K562 (cell line): ENCODE measurements around the gene CRAT.

ENCODE experiments used
- SIN3A ChIP-seq, 2 experiments: fragments of 150-350 bp in 1 of 2; IDR thresholded peaks; 2 replicates each; pipeline ENCODE4 v1.6.1; 2011 to 2016; ENCODE audit warnings: borderline replicate concordance in 2 of 2, low read depth in 2 of 2, low read length in 2 of 2, mild to moderate bottlenecking in 2 of 2, moderate library complexity in 2 of 2; ENCODE audit not compliant: control insufficient read depth in 1 of 2
- SMARCC2 ChIP-seq: fragments of 450-650 bp; IDR thresholded peaks from 2 replicates; pipeline ENCODE4 v1.6.1; 2017; ENCODE audit warnings: antibody characterized with exemption, moderate library complexity, mild to moderate bottlenecking, low read depth
- SREBF2 ChIP-seq: sonication (generic); formaldehyde crosslinking; IDR thresholded peaks from 2 replicates; pipeline ENCODE4 v1.4.0; 2020; ENCODE audit warnings: mild to moderate bottlenecking, missing genetic modification reagents
- TBL1XR1 ChIP-seq, 2 experiments: IDR thresholded peaks; 2 replicates each; pipeline ENCODE4 v1.6.1; 2012; ENCODE audit warnings: improper control_type of control experiment in 2 of 2, low read length in 2 of 2, mild to moderate bottlenecking in 1 of 2

DNA sequence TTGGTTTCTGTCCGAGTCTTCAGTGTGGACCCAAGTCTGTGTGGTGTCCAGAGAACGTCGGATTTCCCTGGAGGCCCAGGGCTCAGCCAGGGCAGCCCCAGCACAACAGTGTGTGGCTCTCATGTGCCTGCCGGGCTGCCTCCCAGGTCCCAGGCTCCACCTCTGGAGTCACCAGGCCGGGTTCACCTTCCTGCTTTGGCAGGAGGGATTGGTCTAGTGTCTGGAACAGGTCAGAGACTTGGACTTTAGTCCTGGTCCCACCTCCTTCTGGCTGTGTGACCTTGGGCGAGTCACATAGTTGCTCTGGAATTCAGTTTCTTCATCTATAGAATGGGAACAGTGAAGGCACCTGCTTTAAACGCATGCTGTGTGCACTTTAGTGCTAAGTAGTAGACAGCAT, 26.5 kb downstream of the CRAT start:
- TF ChIP-seq SMARCC2 (no peak), TBL1XR1 (IDR thresholded peaks at IDR 0.05; ENCODE audit: low read length in 2 of 2) (no peak), SIN3A (IDR thresholded peaks at IDR 0.05; ENCODE audit: borderline replicate concordance in 2 of 2, control insufficient read depth in 1 of 2, low read depth in 2 of 2, low read length in 2 of 2) (no peak), SREBF2 (CRISPR knock-in tag) (no peak)
